SK-N-SH (cell line): ENCODE measurements around the gene PDIA6. TPM values are rescaled to one million over a fixed set of nuclear protein-coding genes. Genes with fewer than 3 reads are reported as not detected.

Source experiments
- CTCF ChIA-PET: fragments of 300-600, 350-600 bp; formaldehyde crosslinking; extraction: SDS; loops from one replicate; lab custom pipeline; 2021; lab: Yijun Ruan, JAX
- POLR2A ChIA-PET: fragments of 350-600 bp; sonication (Branson Sonifier 250); formaldehyde crosslinking; extraction: SDS; loops from one replicate; lab custom pipeline; 2020; ENCODE audit warnings: antibody characterized with exemption, inconsistent platforms; lab: Yijun Ruan, JAX
- DNase-seq: peaks from one replicate; pipeline ENCODE4 v3.0.0; 2012
- H2AFZ ChIP-seq: fragments of 200-600 bp; sonication (generic); 2 replicates; pipeline ENCODE4 v1.8.1; 2016; ENCODE audit warnings: antibody characterized with exemption, mild to moderate bottlenecking, low read depth
- H3F3A ChIP-seq: fragments of 200-600 bp; sonication (generic); replicated peaks from 2 replicates; pipeline ENCODE3; 2016; ENCODE audit warnings: antibody characterized with exemption, mild to moderate bottlenecking; ENCODE audit not compliant: insufficient read depth
- H3K27ac ChIP-seq, 2 experiments: fragments of 200-500 bp in 1 of 2; fragments of 200-600 bp in 1 of 2; sonication (Bioruptor generic) in 1 of 2; sonication (generic), shearing (Covaris generic) in 1 of 2; 2 replicates each; pipeline versions ENCODE4 v1.5.1 to v1.6.1; 2014 to 2016; ENCODE audit warnings: low read depth in 2 of 2, inconsistent platforms in 1 of 2, low read length in 1 of 2, mild to moderate bottlenecking in 1 of 2, mixed read lengths in 1 of 2
- H3K27me3 ChIP-seq: fragments of 200-600 bp; sonication (generic), shearing (Covaris generic); 2 replicates; pipeline ENCODE4 v1.6.1; 2016; ENCODE audit warnings: mixed run types; ENCODE audit not compliant: insufficient read depth
- H3K36me3 ChIP-seq, 2 experiments: fragments of 200-500 bp in 1 of 2; fragments of 200-600 bp in 1 of 2; sonication (Bioruptor generic) in 1 of 2; sonication (generic) in 1 of 2; replicated peaks in 1 of 2; 2 replicates each; pipeline versions ENCODE3 to v1.5.1; 2014 to 2016; ENCODE audit warnings: low read length in 1 of 2, mild to moderate bottlenecking in 1 of 2; ENCODE audit not compliant: insufficient read depth in 2 of 2, control insufficient read depth in 1 of 2
- H3K4me1 ChIP-seq, 2 experiments: fragments of 200-500 bp in 1 of 2; fragments of 200-600 bp in 1 of 2; sonication (Bioruptor generic) in 1 of 2; sonication (generic), shearing (Covaris generic) in 1 of 2; 2 replicates each; pipeline versions ENCODE4 v1.5.1 to v1.6.1; 2014 to 2016; ENCODE audit warnings: low read depth in 1 of 2, low read length in 1 of 2, mixed run types in 1 of 2; ENCODE audit not compliant: insufficient read depth in 2 of 2, control insufficient read depth in 1 of 2
- H3K4me2 ChIP-seq: fragments of 200-600 bp; sonication (generic), shearing (Covaris generic); 2 replicates; pipeline ENCODE4 v1.6.1; 2017; ENCODE audit warnings: mixed run types
- H3K4me3 ChIP-seq, 2 experiments: fragments of 200-500 bp in 1 of 2; fragments of 200-600 bp in 1 of 2; sonication (Bioruptor generic) in 1 of 2; sonication (generic), shearing (Covaris generic) in 1 of 2; 2 replicates each; pipeline versions ENCODE4 v1.5.1 to v1.8.1; 2014 to 2016; ENCODE audit warnings: low read depth in 2 of 2, inconsistent platforms in 1 of 2, low read length in 1 of 2, mild to moderate bottlenecking in 1 of 2, mixed read lengths in 1 of 2, moderate library complexity in 1 of 2
- H3K79me2 ChIP-seq: fragments of 200-600 bp; sonication (generic); 2 replicates; pipeline ENCODE4 v1.8.1; 2017; ENCODE audit warnings: mild to moderate bottlenecking; ENCODE audit not compliant: insufficient read depth
- H3K9ac ChIP-seq: fragments of 200-600 bp; sonication (generic); 2 replicates; pipeline ENCODE4 v1.6.1; 2017; ENCODE audit warnings: mixed run types
- H3K9me2 ChIP-seq: fragments of 200-600 bp; sonication (generic); 2 replicates; pipeline ENCODE4 v1.6.1; 2017; ENCODE audit warnings: mixed run types
- H3K9me3 ChIP-seq: fragments of 200-600 bp; sonication (generic); 2 replicates; pipeline ENCODE4 v1.6.1; 2017; ENCODE audit warnings: mixed run types, mild to moderate bottlenecking, moderate library complexity
- H4K20me1 ChIP-seq: fragments of 200-600 bp; sonication (generic); 2 replicates; pipeline ENCODE4 v1.6.1; 2017; ENCODE audit warnings: mild to moderate bottlenecking, mixed run types; ENCODE audit not compliant: insufficient read depth
- EP300 ChIP-seq, 2 experiments: IDR thresholded peaks; 2 replicates each; pipeline versions ENCODE4 v1.4.0 to v1.6.1; 2012; ENCODE audit warnings: borderline replicate concordance in 1 of 2, low read depth in 1 of 2, low read length in 1 of 2
- FOXM1 ChIP-seq: IDR thresholded peaks from 2 replicates; pipeline ENCODE4 v1.4.0; 2012; ENCODE audit warnings: low read depth, mild to moderate bottlenecking
- GATA2 ChIP-seq: sonication (generic); formaldehyde crosslinking; IDR thresholded peaks from 2 replicates; pipeline ENCODE4 v1.5.0; 2020; ENCODE audit warnings: mild to moderate bottlenecking, missing genetic modification reagents
- IRF3 ChIP-seq: fragments of 150-350 bp; IDR thresholded peaks from 2 replicates; pipeline ENCODE4 v1.6.1; 2016; ENCODE audit warnings: mild to moderate bottlenecking, low read depth, low read length
- JUND ChIP-seq: IDR thresholded peaks from 2 replicates; pipeline ENCODE4 v1.4.0; 2012
- MXI1 ChIP-seq: IDR thresholded peaks from 2 replicates; pipeline ENCODE4 v1.6.1; 2012; ENCODE audit warnings: mild to moderate bottlenecking, low read depth, low read length, improper control_type of control experiment
- NRF1 ChIP-seq: IDR thresholded peaks from 2 replicates; pipeline ENCODE4 v1.6.1; 2012; ENCODE audit warnings: low read depth, mild to moderate bottlenecking, low read length
- PBX3 ChIP-seq: IDR thresholded peaks from 2 replicates; pipeline ENCODE4; 2012
- RXRA ChIP-seq: IDR thresholded peaks from 2 replicates; pipeline ENCODE4 v1.4.0; 2012; ENCODE audit warnings: low read depth, mild to moderate bottlenecking, borderline replicate concordance
- SIN3A ChIP-seq: IDR thresholded peaks from 2 replicates; pipeline ENCODE4 v1.6.1; 2012; ENCODE audit warnings: low read depth, mild to moderate bottlenecking, low read length, moderate library complexity, borderline replicate concordance
- TEAD4 ChIP-seq: IDR thresholded peaks from 2 replicates; pipeline ENCODE4 v1.4.0; 2012; ENCODE audit warnings: mild to moderate bottlenecking, borderline replicate concordance; ENCODE audit not compliant: insufficient read depth
- YY1 ChIP-seq: IDR thresholded peaks from 2 replicates; pipeline ENCODE4 v1.4.0; 2012; ENCODE audit warnings: low read depth, mild to moderate bottlenecking
- whole genome bisulfite sequencing: methylation state at CpG from one replicate; pipeline ENCODE4 v1.1.6; 2017; ENCODE audit warnings: low lambda C conversion rate; 5-methylcytosine and 5-hydroxymethylcytosine counted together
- polyA plus RNA-seq, 3 experiments: library from polyadenylated mRNA; depleted of rRNA; stranded (reverse); fragments of >200 nt; gene quantifications; 2 replicates each; pipeline ENCODE4 v1.2.3, GENCODE V29; 2012

Gene PDIA6
- polyA plus RNA-seq, 1 of the 3 experiments (the other 2 are of a cell fraction) = 325 TPM

- Histone ChIP-seq H3K79me2 (no peaks in the 10 kb centered on the region), H3K9me2 (no peaks in the 10 kb centered on the region), H3K4me2 (no peak overlapping the region), H3K9me3 (no peaks in the 10 kb centered on the region), H3K4me3 (no peak overlapping the region), H4K20me1 (no peaks in the 10 kb centered on the region), H3K27ac (no peak overlapping the region), H3K36me3 (no peaks in the 10 kb centered on the region), H3K9ac (no peak overlapping the region)
- no peak for DNase-seq
- TF ChIP-seq EP300 (IDR thresholded peaks at IDR 0.05; ENCODE audit: borderline replicate concordance in 1 of 2, low read depth in 1 of 2, low read length in 1 of 2) (no peak), JUND (no peak), PBX3 (no peak)
- TF ChIP-seq, all 33 proteins: peak for 0
- Histone ChIP-seq H3K27me3 (no peaks in the 10 kb centered on the region), H3K4me1 (peaks cover 0 to 6% of the 10 kb centered on the region in 2 experiments; a peak in 1 of 4 replicates), H2AFZ (no peak overlapping the region), H3F3A (no peaks in the 10 kb centered on the region)
- POLR2A ChIA-PET = no interaction called here
- CTCF ChIA-PET = interaction anchor here (1.6 kb wide), 1 partner anchor 71 kb away, joined by 3 read pairs; no protein-coding TSS in a partner anchor
- WGBS = 76% methylated on average over 9 of the region's 9 CpGs
These were observed 51.0 kb downstream of the PDIA6 start for GRCh38 chr2:10761591-10761990.

GRCh38 chr2:10760794-10761504, 51.6 kb downstream of the PDIA6 start:
- 81% methylated on average over 13 of the region's 13 CpGs for WGBS
- Histone ChIP-seq H3K4me2 (no peak overlapping the region), H3K27me3 (no peaks in the 10 kb centered on the region), H3K36me3 (no peaks in the 10 kb centered on the region), H3K9me3 (no peaks in the 10 kb centered on the region), H3K4me3 (no peak overlapping the region), H3F3A (no peaks in the 10 kb centered on the region), H3K4me1 (peaks cover 0 to 6% of the 10 kb centered on the region in 2 experiments; a peak in 1 of 4 replicates), H3K27ac (no peak overlapping the region), H4K20me1 (no peaks in the 10 kb centered on the region), H3K9me2 (no peaks in the 10 kb centered on the region), H3K79me2 (no peaks in the 10 kb centered on the region), H3K9ac (no peak overlapping the region), H2AFZ (no peak overlapping the region)
- DNase-seq = no peak
- CTCF ChIA-PET = interaction anchor here (0.5 to 1.6 kb wide), 2 partner anchors 20 to 72 kb away, joined by 3 read pairs; no protein-coding TSS in a partner anchor
- TF ChIP-seq YY1 (no peak), MXI1 (no peak), SIN3A (no peak), PBX3 (no peak), FOXM1 (no peak), GATA2 (CRISPR knock-in tag) (no peak), JUND (no peak), IRF3 (no peak), NRF1 (no peak), TEAD4 (no peak), RXRA (no peak)
- POLR2A ChIA-PET = no interaction called here
